Tibial nerve (tissue), 4 donors: Measurements from ENCODE around the gene PDGFA.

Experiments
- EP300 ChIP-seq, 2 donors: sonication (generic); formaldehyde crosslinking; IDR thresholded peaks; one replicate each; pipeline ENCODE4 v1.6.1; 2017; ENCODE audit warnings: antibody characterized with exemption in 2 of 2, mild to moderate bottlenecking in 1 of 2
- POLR2A ChIP-seq, 2 donors: fragments of 450-650 bp; IDR thresholded peaks; one replicate each; pipeline ENCODE4 v1.6.1; 2017; ENCODE audit warnings: antibody characterized with exemption in 2 of 2, mild to moderate bottlenecking in 2 of 2, moderate library complexity in 2 of 2
- TF ChIP-seq, protein P1 (sequence below), 5 experiments: fragments of 200-600 bp in 3 of 5; fragments of 450-650 bp in 2 of 5; sonication (generic) in 3 of 5; IDR thresholded peaks; one replicate each; pipeline ENCODE4 v1.5.1; 2016 to 2019; ENCODE audit warnings: antibody characterized with exemption in 5 of 5, mild to moderate bottlenecking in 3 of 5, moderate library complexity in 2 of 5

DNA sequence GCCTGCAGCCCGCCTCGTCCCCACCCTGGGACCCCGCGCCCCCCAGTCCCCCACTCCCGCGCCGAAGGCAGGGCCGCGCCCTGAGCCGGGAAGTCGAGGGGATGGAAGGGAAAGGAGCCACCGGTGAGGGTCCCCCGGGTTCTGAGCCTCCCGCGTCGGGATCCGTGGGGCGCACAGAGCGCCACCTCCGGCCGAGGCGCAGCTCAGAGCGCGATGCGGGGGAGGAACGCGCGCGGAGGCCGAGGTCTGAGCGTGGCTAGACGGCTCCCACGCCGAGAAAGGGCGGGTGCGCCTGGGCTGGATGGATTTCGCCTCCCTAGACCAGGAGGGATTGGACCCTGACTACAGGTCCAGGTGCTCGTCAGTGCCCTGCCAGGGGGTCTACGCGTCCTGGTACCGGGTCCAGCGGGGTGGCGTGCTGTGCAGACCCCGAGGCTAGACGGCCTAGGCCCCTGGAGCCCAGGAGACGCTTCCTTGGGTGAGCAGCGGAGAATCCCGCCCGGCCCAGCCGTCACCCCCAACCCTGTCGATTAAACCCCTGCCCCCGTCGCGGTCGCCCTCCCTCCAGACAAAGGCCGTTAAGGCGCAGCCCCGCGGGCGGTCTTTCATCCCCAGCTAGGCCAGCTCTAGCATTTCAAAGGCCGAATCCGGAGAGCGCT lies 986 bp upstream of the PDGFA start:
- TF ChIP-seq, protein P1, sequence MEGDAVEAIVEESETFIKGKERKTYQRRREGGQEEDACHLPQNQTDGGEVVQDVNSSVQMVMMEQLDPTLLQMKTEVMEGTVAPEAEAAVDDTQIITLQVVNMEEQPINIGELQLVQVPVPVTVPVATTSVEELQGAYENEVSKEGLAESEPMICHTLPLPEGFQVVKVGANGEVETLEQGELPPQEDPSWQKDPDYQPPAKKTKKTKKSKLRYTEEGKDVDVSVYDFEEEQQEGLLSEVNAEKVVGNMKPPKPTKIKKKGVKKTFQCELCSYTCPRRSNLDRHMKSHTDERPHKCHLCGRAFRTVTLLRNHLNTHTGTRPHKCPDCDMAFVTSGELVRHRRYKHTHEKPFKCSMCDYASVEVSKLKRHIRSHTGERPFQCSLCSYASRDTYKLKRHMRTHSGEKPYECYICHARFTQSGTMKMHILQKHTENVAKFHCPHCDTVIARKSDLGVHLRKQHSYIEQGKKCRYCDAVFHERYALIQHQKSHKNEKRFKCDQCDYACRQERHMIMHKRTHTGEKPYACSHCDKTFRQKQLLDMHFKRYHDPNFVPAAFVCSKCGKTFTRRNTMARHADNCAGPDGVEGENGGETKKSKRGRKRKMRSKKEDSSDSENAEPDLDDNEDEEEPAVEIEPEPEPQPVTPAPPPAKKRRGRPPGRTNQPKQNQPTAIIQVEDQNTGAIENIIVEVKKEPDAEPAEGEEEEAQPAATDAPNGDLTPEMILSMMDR (IDR thresholded peaks at IDR 0.05), result no peak
- TF ChIP-seq POLR2A (IDR thresholded peaks at IDR 0.05) (no peak), EP300 (IDR thresholded peaks at IDR 0.05) (no peak)
